Measurements from ENCODE around the gene CEBPZOS. TPM values are rescaled to one million over a fixed set of nuclear protein-coding genes. Genes with fewer than 3 reads are reported as not detected.

Gene CEBPZOS
- polyA plus RNA-seq (2014; cell fraction: cytosol; rRNA removed), result 19.5 and 25.3 TPM in 2 replicates
- 13.6 and 14.8 TPM in 2 replicates for polyA plus RNA-seq (2014; cell fraction: nucleus; rRNA removed)

DNA sequence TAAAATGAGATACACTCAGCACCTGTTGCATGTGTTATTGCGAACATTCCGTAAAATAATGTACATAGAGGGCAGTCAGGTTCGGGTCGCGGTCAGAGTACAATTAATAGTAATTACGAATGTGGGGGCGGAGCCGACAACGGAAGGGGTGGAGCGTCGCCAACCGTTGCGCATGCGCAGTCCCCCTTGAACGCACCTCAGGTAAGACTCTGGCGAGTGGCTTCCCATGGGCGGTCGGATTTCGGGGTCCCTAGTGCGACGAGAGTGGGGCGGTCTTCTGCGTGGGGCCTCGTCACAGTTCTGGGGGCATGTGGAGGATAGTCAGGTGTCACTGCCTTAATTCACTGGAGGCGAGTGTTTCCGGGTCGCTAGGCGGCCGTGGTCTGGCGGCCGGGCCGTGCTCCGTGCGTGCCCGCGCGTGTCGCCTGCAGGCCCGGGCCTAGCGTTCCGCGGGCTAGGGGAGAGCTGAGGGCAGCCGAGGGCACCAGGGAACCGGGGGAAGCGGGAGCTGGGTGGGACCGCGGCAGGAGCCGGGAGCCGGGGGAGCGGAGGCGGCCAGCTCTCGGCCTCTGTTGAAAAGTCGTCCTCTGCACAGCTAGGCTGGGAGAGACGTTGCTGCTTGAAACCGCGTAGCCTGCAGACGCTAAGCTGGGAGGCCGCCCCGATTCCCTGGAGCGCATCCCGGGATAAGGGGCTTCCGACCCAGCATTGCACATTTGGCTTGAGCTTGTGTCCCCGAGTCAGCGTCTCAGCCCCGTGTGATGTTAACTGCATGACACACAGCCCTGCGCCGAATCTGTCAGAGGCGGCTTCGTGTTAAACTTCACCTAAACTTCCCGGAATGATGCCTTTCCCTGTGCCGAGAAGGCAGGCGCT is at the start of gene CEBPZOS:
Gene CEBPZOS, plus strand, starts transcription at position 177 of the 876 bp plus-strand sequence. CDS start 3,209 bp downstream, outside the sequence.
- DNase-seq (ENCODE audit: low spot score), result peak; percentile 70

DNA sequence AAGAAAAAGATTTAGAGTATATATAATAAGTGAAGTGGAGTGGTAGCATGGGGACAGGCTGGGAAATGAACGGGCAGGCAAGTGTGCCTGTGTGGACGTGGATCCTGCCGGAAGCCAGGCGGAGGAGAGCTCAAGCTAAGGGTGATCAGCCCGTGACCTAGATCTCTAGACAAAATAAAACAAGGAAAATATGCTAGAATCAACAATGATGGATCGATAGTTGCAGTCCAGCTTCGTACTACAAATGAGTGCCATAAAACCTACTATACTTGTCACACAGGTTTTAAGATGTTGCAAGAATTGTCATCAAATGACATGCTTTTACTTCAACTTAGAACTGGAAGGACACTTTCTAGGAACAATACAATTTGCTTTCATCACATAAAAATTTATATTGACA is 48.0 kb upstream of the CEBPZOS start:
- no peak for DNase-seq (ENCODE audit: low spot score)

DNA sequence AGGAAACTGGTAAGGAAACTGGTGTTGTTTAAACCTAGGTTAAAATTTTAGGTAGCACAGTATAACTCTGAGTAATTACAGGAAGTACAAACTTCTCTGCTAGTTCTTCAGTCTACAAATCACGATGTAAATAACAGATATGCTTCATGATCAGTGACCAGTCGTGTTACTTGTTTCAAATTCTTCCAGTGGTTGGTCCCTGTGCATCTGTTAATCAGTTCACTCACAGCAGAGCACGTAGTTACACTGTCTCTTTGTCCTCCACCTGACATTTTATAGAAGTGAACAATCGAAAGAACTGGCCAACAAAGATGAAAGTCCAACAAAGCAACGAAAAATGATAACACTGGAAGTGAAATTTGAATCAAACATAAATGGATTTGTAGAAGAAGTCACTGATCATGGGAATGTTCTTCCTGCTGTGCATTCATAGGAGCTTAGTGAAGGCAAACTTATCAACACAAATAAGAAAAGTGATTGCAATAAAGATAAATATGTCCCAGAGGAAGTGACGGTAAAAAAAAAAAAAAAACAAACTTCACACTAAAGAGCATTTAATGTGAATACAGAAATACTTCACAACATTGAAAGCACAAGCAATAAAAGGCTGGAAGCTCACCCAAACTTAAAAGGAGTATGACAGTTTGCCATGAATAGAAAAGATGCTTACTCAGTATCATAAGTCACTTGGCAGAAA is 46.5 kb upstream of the CEBPZOS start:
- no peak for DNase-seq (ENCODE audit: low spot score)

DNA sequence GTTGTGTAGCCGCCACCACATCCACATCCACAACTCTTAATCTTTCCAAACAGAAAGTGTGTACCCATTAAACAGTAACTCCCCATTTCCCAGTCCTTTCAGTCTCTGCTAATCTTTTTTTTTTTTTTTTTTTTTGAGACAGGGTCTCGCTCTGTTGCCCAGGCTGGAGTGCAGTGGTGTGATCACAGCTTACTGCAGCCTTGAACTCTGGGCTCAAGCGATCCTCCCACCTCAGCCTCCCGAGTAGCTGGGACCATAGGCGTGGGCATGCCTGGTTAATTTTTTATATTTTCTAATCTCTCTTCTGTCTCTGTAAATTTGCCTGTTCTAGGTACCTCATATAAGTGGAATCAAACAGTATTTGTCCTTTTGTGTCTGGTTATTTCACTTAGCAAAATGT is 43.1 kb upstream of the CEBPZOS start:
- DNase-seq (ENCODE audit: low spot score), result no peak

DNA sequence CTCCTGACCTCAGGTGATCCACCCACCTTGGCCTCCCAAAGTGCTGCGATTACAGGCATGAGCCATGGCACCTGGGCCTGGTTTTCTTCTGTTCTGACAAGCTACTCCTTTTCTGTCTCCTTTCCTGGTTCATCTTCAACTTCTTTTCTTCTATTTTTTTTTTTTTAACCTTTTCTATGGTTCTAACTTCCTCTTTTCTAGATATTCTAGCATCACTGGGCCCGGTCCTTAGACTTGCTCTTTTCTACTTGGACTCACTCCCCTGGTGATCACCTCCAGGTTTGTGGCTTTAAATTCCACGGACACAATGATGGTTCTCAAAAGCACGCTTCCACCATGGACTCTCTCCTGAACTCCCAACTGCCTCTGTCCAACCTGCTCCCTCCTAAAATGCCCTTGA is 41.5 kb upstream of the CEBPZOS start:
- DNase-seq (ENCODE audit: low spot score), result no peak

DNA sequence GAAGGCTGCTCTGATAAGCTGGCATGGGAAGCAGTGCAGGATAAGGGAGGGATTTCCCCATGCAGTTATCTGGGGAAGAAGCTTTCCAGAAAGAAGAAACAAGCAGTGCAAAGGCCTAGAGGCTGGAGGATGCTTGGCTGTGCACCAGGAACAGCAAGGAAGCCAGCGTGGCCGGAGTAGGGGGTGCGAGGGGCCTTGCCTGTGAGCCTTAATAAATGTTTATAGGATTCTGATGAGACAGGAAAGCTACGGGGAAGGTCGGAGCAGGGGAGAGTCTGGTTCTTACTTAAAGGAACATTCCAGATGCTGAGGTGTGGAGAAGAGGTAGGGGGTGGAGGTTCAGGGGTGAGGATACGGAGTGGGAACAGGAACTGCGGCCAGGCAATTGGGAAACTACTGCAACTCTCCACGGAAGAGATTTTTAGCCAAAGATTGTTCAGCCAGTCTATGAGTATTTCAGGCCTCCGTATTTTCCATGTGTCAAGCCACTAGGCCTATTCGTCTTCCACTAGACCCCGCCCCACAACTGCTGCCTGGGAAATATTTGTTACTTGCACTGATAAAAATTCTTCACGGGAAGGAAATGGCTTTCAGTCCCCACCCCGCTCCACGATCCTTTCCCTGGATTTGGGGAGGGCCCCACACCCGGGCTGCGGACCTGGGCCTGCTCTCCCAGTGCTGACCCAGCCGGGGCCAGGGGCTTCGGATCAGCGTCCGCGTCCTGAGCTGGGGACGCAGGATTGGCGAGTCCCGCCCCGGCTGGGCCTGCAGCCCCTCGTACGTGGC is 40.0 kb upstream of the CEBPZOS start:
- DNase-seq (ENCODE audit: low spot score), result peak; percentile 17

DNA sequence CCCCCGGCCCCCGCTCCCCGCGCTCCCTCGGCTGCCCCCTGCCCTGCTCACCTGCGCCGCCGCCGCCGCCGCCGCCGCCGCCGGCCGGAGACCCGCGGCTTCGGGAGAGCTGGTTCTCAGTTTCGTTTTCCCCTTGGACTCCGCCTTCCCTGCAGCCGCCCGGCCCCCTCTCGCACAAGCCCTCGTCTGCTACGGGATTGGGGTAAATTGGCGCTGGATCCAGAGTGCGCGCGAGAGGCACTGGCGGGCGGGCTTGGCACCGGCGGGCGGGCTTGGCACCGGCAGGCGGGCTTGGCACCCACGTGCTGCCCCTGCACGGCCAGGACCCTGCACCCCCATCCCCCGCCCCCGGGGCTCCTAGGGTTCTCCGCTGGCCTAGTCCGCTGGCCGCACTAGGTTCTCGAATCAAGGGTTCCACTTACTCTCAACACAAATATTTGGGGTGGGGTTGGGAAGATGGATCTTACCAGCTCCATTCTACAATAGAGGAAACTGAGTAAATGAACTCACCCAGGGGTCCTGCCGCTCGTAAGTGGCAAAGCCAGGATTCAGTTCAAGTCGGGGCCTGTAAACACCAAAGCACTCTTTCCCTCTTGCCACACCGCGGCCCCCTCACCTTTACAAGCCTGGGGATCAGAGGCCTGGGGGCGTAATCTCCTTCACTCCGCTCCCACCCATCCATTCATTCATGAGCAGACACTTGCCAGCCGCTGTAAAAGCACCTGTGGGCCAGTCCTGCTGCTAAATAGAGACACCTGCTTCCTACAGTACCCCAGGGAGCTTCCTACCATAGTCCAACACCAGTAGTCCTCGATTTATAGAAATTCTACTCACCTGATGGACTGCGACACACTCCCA is 39.2 kb upstream of the CEBPZOS start, which contains the start of gene EIF2AK2:
Gene EIF2AK2, minus strand, starts transcription at position 124 of the 858 bp plus-strand sequence. CDS start 9,174 bp downstream, outside the sequence.
- DNase-seq (ENCODE audit: low spot score), result peak; percentile 56

DNA sequence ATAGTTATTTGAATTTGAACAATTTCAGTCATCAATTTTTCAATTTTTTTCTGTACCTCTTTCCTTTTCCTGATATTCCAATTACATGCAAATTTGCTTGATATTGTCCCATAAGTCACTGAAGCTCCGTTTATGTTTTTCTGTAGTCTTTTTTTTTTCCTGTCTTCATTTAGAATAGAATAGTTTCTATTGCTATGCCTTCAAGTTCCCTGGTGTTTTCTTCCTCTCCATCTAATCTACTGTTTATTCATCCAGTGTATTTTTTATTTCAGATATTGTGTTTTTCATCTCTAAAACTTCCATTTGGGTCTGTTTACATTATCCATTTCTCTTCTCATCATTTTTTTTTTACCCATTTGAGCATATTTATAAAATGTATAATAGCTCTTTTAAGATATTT is 31.5 kb upstream of the CEBPZOS start:
- no peak for DNase-seq (ENCODE audit: low spot score)

DNA sequence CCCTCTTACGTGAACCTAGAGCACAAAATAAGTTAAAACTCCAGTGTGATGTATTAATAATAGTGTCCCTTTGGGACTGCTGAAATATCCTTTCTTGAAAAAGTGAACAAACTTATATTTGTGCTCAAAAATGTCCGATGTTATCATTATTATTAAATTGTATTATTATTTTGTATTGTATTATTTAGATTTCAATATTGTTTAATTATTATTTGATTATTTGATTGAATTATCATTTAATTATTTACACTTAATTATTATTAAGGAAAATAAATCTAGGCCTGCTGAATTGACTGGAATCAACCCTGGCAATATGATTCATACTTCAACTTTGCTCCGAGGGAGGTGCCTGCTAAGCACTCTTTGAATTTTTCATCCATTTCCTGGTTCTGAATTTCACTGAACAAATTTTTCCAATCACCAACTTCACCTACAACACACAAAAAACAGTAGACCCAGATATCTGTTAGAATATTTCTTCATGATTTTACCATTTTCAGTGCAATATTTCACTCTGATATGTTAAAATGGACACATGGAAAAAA is 28.6 kb upstream of the CEBPZOS start:
- DNase-seq (ENCODE audit: low spot score), result no peak

DNA sequence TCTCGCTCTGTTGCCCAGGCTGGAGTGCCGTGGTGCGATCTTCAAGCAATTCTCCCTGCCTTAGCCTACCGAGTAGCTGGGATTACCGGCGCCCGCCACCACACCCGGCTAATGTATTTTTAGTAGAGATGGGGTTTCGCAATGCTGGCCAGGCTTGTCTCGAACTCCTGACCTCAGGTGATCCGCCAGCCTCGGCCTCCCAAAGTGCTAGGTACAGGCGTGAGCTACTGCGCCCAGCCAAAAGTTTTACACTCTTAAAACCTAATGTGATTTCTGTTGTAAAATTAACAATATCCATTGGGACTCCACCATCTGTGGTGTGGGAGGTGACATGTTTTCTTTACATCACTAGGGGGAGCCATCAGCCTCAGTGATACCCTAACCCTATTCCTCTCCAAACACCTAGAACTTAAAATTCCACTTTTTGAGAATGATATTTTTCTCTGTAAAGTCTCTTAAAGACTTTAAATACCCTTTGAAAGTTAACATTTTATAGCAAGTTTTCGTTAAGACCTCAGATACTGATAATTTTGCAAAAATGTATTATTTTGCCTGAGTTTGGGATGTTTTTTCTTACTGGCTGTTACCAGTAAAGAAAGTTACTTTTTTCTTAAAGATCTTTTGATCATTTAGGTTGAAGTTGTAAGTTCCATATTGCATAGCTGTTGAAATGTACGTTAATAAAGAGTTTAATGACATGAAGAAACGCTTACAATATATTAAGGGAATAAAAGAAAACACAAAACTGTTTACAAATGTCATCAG is 27.9 kb upstream of the CEBPZOS start:
- peak; percentile 38 for DNase-seq (ENCODE audit: low spot score)

DNA sequence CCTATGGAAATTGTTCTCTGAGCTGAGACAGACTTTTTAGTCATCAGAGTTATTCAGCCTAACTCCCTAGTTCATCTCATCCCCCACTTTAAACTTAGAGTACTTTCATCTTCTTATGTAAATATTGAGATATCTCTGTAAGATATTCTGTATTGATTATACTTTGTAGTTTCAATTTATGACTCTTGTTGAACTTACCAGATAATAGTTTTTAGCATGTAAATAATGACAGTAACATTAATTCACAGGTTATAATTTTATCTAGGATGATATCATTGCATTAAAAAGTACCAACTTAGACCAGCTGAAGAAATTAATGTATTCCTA is 24.7 kb upstream of the CEBPZOS start:
- DNase-seq (ENCODE audit: low spot score), result no peak

DNA sequence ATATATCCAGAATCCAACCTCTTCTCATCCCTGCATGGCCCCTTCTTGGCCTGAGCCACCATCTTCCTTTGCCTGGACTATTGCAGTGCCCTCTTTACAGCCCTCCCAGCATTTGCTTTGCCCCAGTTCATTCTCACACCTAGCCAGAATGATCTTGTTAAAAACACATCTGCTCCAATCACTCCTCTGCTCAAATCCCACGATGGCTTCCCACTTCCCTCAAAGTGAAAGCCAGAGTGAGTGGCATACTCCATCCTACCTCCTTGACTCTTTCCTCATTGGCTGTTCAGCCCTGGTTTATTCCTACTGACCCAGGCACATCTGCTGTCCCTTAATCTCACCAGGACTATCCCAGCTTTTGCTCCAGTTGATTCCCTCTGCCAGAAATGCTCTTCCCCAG is 22.6 kb upstream of the CEBPZOS start:
- no peak for DNase-seq (ENCODE audit: low spot score)

DNA sequence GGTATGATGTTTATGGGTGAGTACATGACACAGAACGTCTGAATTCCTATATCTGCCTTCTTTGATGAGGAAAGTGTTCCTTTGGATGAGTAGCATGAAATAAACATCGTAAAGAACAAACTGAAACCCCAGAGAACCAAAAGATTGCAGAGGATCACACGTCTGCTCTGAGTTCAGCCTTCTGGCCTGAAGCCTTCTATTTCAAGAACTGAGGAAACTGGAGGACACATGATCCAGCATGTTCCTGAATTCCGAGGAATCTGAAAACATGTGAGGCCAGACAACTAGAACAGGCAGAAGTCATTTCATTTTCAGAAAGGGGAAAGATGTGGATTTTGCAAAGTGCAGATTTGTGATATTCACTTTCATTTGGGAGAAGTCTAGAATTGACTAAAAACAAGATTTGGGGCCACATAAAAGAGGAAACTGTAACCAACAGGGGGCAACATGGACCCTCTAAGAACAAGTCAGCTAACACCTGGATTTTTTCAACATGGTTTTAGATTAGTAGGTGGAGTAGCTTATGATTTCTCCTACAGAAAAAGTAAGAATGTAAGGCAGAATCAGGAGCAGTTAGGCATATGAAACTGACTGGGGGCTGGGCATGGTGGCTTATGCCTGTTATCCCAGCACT is 16.2 kb upstream of the CEBPZOS start:
- DNase-seq (ENCODE audit: low spot score), result no peak

DNA sequence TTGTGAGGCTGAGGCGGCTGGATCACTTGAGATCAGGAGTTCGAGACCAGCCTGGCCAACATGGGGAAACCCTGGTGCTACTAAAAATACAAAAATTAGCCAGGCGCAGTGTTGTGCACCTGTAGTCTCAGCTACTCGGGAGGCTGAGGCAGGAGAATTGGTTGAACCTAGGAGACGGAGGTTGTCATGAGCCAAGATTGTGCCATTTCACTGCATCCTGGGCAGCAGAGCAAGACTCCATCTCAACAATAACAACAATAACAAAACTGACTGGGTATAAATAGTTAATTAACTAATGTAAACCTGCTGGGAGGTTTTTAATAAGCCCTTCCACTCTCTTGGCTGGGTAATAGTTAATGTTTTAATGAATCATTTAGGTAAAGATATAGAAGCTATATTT is 15.7 kb upstream of the CEBPZOS start:
- DNase-seq (ENCODE audit: low spot score), result no peak

DNA sequence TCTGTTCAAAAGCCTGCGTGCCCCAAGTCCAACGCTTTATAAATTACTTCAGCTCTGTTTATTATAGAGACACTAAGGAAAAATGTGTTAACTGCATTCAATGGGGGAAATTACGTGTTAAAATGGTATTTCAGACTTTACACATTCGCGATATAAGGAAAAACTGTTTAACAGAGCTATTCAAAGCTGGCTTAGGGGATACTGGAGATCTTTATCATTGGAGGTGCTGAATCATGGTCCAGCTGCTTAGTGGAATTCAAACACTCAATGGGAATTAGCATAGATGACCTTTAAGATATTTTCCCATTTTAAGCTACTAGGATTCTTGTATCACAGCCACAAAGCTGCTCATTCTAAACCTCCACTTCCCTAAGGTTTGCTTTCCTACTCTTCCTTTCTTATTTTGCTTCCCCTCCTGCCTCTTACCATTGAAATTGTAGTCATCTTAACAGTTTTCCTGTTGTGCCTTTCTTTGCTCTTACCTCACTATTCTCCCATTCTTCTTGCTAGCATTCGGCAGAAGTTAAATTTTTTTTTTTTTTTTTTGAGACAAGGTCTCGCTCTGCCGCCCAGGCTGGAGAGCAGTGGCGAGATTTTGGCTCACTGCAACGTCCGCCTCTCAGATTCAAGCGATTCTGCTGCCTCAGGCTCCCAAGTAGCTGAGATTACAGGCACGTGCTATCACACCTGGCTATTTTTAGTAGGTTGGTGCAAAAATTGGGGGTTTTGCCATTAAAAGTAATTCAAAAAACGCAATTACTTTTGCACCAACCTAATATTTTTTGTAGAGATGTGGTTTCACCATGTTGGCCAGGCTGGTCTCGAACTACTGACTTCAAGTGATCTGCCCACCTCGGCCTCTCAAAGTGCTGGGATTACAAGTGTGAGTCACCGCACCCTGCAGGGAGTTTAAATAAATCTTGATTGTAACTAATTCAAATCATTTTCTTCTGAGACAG is 14.3 kb upstream of the CEBPZOS start:
- DNase-seq (ENCODE audit: low spot score), result no peak

DNA sequence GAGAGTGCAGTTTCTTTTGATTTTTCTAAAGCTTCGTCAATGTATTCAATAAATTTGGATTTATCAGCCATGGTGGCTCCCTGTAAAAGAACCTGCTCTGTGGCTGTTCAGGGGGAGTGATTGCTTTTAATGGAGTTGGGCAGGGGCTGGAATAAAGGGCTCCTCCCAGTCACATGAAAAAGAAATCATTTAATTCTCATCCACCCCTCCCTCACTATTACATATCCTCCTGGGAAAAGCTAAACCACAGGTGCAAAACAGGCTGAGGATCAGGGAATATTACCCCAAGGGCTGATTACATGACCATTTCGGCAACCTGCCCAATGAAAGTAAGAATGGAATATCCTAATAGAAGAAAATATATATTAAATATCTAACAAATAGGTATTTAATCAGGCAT is 7.7 kb upstream of the CEBPZOS start, which contains the start of gene SULT6B1:
Gene SULT6B1, minus strand, starts transcription at position 101 of the 400 bp plus-strand sequence. Its CDS starts 30 bp downstream, at position 71.
- no peak for DNase-seq (ENCODE audit: low spot score)

DNA sequence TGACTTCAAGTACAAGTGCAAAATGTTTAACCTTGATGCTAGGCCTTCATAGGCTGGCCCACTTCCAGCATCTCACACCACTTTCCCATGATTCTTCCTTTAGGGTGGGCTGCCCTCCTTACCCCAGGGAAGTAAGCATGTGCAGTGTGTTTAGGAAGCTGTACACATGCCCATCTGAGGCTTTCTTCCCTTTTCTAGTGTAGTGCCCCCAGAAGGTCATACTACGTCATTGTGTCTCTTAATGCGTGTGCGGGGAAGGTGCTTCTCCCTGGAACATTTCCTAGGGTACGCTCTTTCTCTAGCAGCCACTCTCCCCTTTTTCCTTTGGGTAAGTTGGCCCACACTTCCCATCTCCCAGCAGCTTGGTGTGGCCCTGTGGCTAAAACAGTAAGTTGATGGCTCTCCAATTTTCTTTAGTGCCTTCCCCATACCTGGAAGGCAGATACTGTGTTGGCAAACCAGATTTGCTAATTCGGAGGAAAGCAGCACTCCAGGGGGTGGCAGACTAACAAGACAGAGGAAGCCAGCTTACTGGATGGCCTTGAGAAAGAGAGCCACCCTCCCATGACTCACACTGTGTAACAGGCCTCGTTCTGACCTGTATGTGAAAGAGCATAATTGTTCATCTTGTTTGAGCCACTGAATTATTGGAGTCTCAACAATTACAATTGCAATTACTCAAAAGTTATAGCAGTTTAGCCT is 6.7 kb upstream of the CEBPZOS start:
- DNase-seq (ENCODE audit: low spot score), result no peak

All from SK-N-DZ (cell line).